NAMALWA (cell line): ENCODE results near the gene ITPA.

Experiments
- DNase-seq: peaks from one replicate; pipeline ENCODE4 v3.0.0-alpha.2; 2015; ENCODE audit warnings: low spot score

ITPA gene

GRCh38 chr20:3229158-3229557 is 19.9 kb downstream of the ITPA start:
- DNase-seq: no peak

- no peak for DNase-seq
Measured at GRCh38 chr20:3229798-3230197, 20.5 kb downstream of the ITPA start.

GRCh38 chr20:3231116-3231515 is 21.8 kb downstream of the ITPA start:
- no peak for DNase-seq

GRCh38 chr20:3231889-3232588 is 22.7 kb downstream of the ITPA start:
- DNase-seq: no peak

GRCh38 chr20:3233131-3233990 is 24.1 kb downstream of the ITPA start:
- no peak for DNase-seq

GRCh38 chr20:3233991-3234498 is 24.7 kb downstream of the ITPA start:
- DNase-seq: no peak

- DNase-seq: no peak
Measured at GRCh38 chr20:3235666-3236324, 26.5 kb downstream of the ITPA start.

- no peak for DNase-seq
Measured at GRCh38 chr20:3237011-3237957, 28.0 kb downstream of the ITPA start.

GRCh38 chr20:3237958-3238615 is 28.8 kb downstream of the ITPA start:
- DNase-seq: no peak

- DNase-seq: no peak
Measured at GRCh38 chr20:3238616-3239025, 29.3 kb downstream of the ITPA start.

GRCh38 chr20:3239026-3239866 is 29.9 kb downstream of the ITPA start, which contains the start of gene SLC4A11:
TSS of gene SLC4A11 (minus strand) at chr20:3239190. CDS start at chr20:3239137, 53 bp downstream.
- no peak for DNase-seq

GRCh38 chr20:3239867-3240775 is 30.8 kb downstream of the ITPA start:
- DNase-seq: no peak

- no peak for DNase-seq
Measured at GRCh38 chr20:3240776-3241363, 31.6 kb downstream of the ITPA start.

- no peak for DNase-seq
Measured at GRCh38 chr20:3242172-3242692, 32.9 kb downstream of the ITPA start.

- DNase-seq: no peak
Measured at GRCh38 chr20:3243718-3244358, 34.5 kb downstream of the ITPA start.

- no peak for DNase-seq
Measured at GRCh38 chr20:3244613-3245012, 35.3 kb downstream of the ITPA start.

- no peak for DNase-seq
Measured at GRCh38 chr20:3245156-3245555, 35.9 kb downstream of the ITPA start.

GRCh38 chr20:3245711-3246110 is 36.4 kb downstream of the ITPA start:
- no peak for DNase-seq
